Measurements from ENCODE around the gene UBE2U.

UBE2U gene

DNA sequence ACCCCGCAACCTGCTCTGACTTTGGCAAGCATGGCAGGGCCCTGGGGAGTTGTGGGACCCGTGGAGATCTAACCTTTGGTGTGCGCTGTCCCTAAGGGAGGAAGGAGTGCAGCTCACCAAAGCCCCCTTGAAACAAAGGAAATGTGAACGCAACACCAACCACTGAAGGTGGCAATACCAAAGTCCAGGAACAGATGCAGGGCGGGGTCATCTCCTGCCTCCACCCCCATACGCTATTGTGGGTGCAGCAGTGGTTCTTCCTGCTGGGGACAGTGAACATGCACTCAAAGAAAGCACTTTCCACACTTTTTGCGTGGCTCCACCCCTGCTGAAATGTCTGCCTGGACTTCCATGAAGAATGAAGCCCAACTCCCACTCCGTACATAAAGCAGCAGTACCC lies 93.0 kb downstream of the UBE2U start:
- Histone ChIP-seq H3K27me3 (ENCODE audit: insufficient read depth, low read length) (no peaks in the 10 kb centered on the region), H3K4me2 (ENCODE audit: low read length) (no peak overlapping the region)

DNA sequence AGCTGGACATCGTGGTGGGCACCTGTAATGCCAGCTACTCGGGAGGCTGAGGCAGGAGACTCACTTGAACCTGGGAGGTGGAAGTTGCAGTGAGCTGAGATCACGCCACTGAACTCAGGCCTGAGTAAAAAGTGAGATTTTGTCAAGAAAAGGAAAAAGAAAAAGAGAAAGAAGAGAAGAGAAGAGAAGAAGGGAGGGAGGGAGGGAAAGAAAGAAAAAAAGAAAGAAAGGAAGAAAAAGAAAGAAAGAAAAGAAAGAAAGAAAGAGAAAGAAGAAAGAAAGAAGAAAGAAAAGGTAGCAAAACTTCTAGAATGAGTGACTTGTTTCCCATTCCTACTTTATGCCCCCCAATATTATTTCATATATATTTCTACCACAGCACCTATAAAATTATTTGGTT lies 98.8 kb downstream of the UBE2U start:
- no peak overlapping the region for H3K4me2 ChIP-seq (ENCODE audit: low read length)
- TF ChIP-seq EZH2 (IDR thresholded peaks at IDR 0.05; ENCODE audit: borderline replicate concordance, low read length), result no peak
- TF ChIP-seq, protein P1, sequence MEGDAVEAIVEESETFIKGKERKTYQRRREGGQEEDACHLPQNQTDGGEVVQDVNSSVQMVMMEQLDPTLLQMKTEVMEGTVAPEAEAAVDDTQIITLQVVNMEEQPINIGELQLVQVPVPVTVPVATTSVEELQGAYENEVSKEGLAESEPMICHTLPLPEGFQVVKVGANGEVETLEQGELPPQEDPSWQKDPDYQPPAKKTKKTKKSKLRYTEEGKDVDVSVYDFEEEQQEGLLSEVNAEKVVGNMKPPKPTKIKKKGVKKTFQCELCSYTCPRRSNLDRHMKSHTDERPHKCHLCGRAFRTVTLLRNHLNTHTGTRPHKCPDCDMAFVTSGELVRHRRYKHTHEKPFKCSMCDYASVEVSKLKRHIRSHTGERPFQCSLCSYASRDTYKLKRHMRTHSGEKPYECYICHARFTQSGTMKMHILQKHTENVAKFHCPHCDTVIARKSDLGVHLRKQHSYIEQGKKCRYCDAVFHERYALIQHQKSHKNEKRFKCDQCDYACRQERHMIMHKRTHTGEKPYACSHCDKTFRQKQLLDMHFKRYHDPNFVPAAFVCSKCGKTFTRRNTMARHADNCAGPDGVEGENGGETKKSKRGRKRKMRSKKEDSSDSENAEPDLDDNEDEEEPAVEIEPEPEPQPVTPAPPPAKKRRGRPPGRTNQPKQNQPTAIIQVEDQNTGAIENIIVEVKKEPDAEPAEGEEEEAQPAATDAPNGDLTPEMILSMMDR (IDR thresholded peaks at IDR 0.05; ENCODE audit: low read length), result no peak
- no peak overlapping the region for H2AFZ ChIP-seq (ENCODE audit: low read length)
- H3K9ac ChIP-seq (ENCODE audit: low read length), result no peak overlapping the region
- H3K27ac ChIP-seq (ENCODE audit: low read depth, low read length, poor library complexity, severe bottlenecking), result no peak overlapping the region
- no peaks in the 10 kb centered on the region for H4K20me1 ChIP-seq (ENCODE audit: insufficient read depth, low read length)
- no peaks in the 10 kb centered on the region for H3K9me2 ChIP-seq (ENCODE audit: low read depth, low read length)
- H3K79me2 ChIP-seq (ENCODE audit: insufficient read depth, low read length), result no peaks in the 10 kb centered on the region
- H3K9me3 ChIP-seq (ENCODE audit: low read length), result no peaks in the 10 kb centered on the region
- H3K36me3 ChIP-seq (ENCODE audit: insufficient read depth, low read length), result no peaks in the 10 kb centered on the region
- no peak overlapping the region for H3K4me3 ChIP-seq (ENCODE audit: low read depth, low read length, poor library complexity, severe bottlenecking)
- H3K4me1 ChIP-seq (ENCODE audit: insufficient read depth, low read length, severe bottlenecking), result no peaks in the 10 kb centered on the region
- no peaks in the 10 kb centered on the region for H3F3A ChIP-seq (ENCODE audit: insufficient read depth, low read length)
- no peaks in the 10 kb centered on the region for H3K27me3 ChIP-seq (ENCODE audit: insufficient read depth, low read length)

More for the DNA sequence above, 93.0 kb downstream of the UBE2U start:
- Histone ChIP-seq H3K9ac (ENCODE audit: low read length) (no peak overlapping the region), H4K20me1 (ENCODE audit: insufficient read depth, low read length) (no peaks in the 10 kb centered on the region), H3K79me2 (ENCODE audit: insufficient read depth, low read length) (no peaks in the 10 kb centered on the region), H3K27ac (ENCODE audit: low read depth, low read length, poor library complexity, severe bottlenecking) (no peak overlapping the region), H2AFZ (ENCODE audit: low read length) (no peak overlapping the region), H3K4me1 (ENCODE audit: insufficient read depth, low read length, severe bottlenecking) (no peaks in the 10 kb centered on the region), H3K4me3 (ENCODE audit: low read depth, low read length, poor library complexity, severe bottlenecking) (no peak overlapping the region), H3K36me3 (ENCODE audit: insufficient read depth, low read length) (no peaks in the 10 kb centered on the region), H3K9me3 (ENCODE audit: low read length) (no peaks in the 10 kb centered on the region), H3K9me2 (ENCODE audit: low read depth, low read length) (no peaks in the 10 kb centered on the region), H3F3A (ENCODE audit: insufficient read depth, low read length) (no peaks in the 10 kb centered on the region)
- TF ChIP-seq, protein P1 (IDR thresholded peaks at IDR 0.05; ENCODE audit: low read length), result no peak
- TF ChIP-seq EZH2 (IDR thresholded peaks at IDR 0.05; ENCODE audit: borderline replicate concordance, low read length), result no peak

DNA sequence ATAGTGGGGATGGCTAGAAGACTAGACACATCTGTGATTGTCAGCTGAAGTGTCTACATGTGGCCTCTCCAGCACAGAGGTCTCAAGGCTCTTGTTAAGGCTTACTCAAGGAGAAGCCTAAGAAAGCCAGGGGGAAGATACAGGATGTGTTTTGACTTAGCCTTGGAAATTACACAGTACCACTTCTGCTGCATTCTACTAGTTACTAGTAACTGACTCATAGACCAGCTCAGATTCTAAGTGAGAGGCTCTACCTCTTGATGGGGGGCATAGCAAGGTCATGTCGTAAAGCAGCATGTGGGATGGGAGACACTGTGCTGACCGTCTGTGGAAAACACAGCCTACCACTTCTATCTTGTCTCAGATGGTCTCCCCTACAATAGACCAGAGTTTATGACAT lies 99.5 kb downstream of the UBE2U start:
- no peak overlapping the region for H3K9ac ChIP-seq (ENCODE audit: low read length)
- TF ChIP-seq, protein P1 (IDR thresholded peaks at IDR 0.05; ENCODE audit: low read length), result no peak
- TF ChIP-seq EZH2 (IDR thresholded peaks at IDR 0.05; ENCODE audit: borderline replicate concordance, low read length), result no peak

More for the DNA sequence above, 99.5 kb downstream of the UBE2U start:
- Histone ChIP-seq H2AFZ (ENCODE audit: low read length) (no peak overlapping the region), H3K27ac (ENCODE audit: low read depth, low read length, poor library complexity, severe bottlenecking) (no peak overlapping the region), H3K4me3 (ENCODE audit: low read depth, low read length, poor library complexity, severe bottlenecking) (no peak overlapping the region), H3F3A (ENCODE audit: insufficient read depth, low read length) (no peaks in the 10 kb centered on the region), H3K27me3 (ENCODE audit: insufficient read depth, low read length) (no peaks in the 10 kb centered on the region), H3K4me1 (ENCODE audit: insufficient read depth, low read length, severe bottlenecking) (no peaks in the 10 kb centered on the region), H3K36me3 (ENCODE audit: insufficient read depth, low read length) (no peaks in the 10 kb centered on the region), H4K20me1 (ENCODE audit: insufficient read depth, low read length) (no peaks in the 10 kb centered on the region), H3K9me2 (ENCODE audit: low read depth, low read length) (no peaks in the 10 kb centered on the region), H3K79me2 (ENCODE audit: insufficient read depth, low read length) (no peaks in the 10 kb centered on the region), H3K4me2 (ENCODE audit: low read length) (no peak overlapping the region), H3K9me3 (ENCODE audit: low read length) (no peaks in the 10 kb centered on the region)
